PC-9 (cell line): ENCODE data around the gene AP3S2. TPM values are rescaled to one million over a fixed set of nuclear protein-coding genes. Genes with fewer than 3 reads are reported as not detected.
"Not testable (repeated sequence)": the region's sequence is repeated elsewhere in the genome, so short reads cannot be mapped to it uniquely, and the experiment has no call there.

Experiments used
- BruUV-seq: library from RNA; stranded (reverse); fragments of 400-500 nt; replicated peaks from 2 replicates; lab custom pipeline; 2021; lab: Mats Ljungman, UMichigan
- CTCF ChIA-PET: fragments of 300-600 bp; sonication (Branson Sonifier 250); formaldehyde crosslinking; loops from one replicate; lab custom pipeline; 2022; ENCODE audit warnings: antibody characterized with exemption; lab: Charles Lee
- POLR2A ChIA-PET: fragments of 300-600 bp; sonication (Branson Sonifier 250); formaldehyde crosslinking; loops from one replicate; lab custom pipeline; 2022; ENCODE audit warnings: antibody characterized with exemption; ENCODE audit not compliant: unreplicated experiment; lab: Charles Lee
- DNase-seq, 2 experiments: peaks; one replicate each; pipeline versions ENCODE4 v3.0.0 to v3.0.0-alpha.2; 2015 to 2022; ENCODE audit warnings: mixed read lengths in 1 of 2
- H2AFZ ChIP-seq: fragments of 200-600 bp; sonication (generic); 2 replicates; pipeline ENCODE4 v1.8.1; 2017; ENCODE audit warnings: antibody characterized with exemption
- H3F3A ChIP-seq: fragments of 200-600 bp; sonication (generic); 2 replicates; pipeline ENCODE4 v1.8.1; 2017; ENCODE audit warnings: antibody characterized with exemption, mild to moderate bottlenecking, low read depth; ENCODE audit not compliant: insufficient read depth
- H3K27ac ChIP-seq: fragments of 200-600 bp; sonication (generic); 2 replicates; pipeline ENCODE4 v1.6.1; 2016; ENCODE audit warnings: mixed run types
- H3K27me3 ChIP-seq: fragments of 200-600 bp; sonication (generic); 2 replicates; pipeline ENCODE4 v1.6.1; 2016; ENCODE audit warnings: low read depth, mixed run types; ENCODE audit not compliant: insufficient read depth
- H3K36me3 ChIP-seq: fragments of 200-600 bp; sonication (generic); 2 replicates; pipeline ENCODE4 v1.6.1; 2016; ENCODE audit warnings: low read depth, mixed run types
- H3K4me1 ChIP-seq: fragments of 200-600 bp; sonication (generic); replicated peaks from 2 replicates; pipeline ENCODE4 v1.6.1; 2016; ENCODE audit warnings: mixed run types; ENCODE audit not compliant: insufficient read depth
- H3K4me2 ChIP-seq: fragments of 200-600 bp; sonication (generic); 2 replicates; pipeline ENCODE4 v1.6.1; 2017; ENCODE audit warnings: mixed run types
- H3K4me3 ChIP-seq: fragments of 200-600 bp; sonication (generic); 2 replicates; pipeline ENCODE4 v1.6.1; 2016; ENCODE audit warnings: mixed run types
- H3K79me2 ChIP-seq: fragments of 200-600 bp; sonication (generic); 2 replicates; pipeline ENCODE4 v1.6.1; 2017; ENCODE audit warnings: low read depth, mixed run types
- H3K9me2 ChIP-seq: fragments of 200-600 bp; sonication (generic); 2 replicates; pipeline ENCODE4 v1.8.1; 2017; ENCODE audit warnings: mild to moderate bottlenecking; ENCODE audit not compliant: insufficient read depth
- H3K9me3 ChIP-seq: fragments of 200-600 bp; sonication (generic); 2 replicates; pipeline ENCODE4 v1.8.1; 2016; ENCODE audit warnings: low read depth; ENCODE audit not compliant: insufficient read depth
- H4K20me1 ChIP-seq: fragments of 200-600 bp; sonication (generic); 2 replicates; pipeline ENCODE4 v1.8.1; 2017; ENCODE audit not compliant: insufficient read depth
- EZH2 ChIP-seq: fragments of 200-600 bp; sonication (generic); IDR thresholded peaks from 2 replicates; pipeline ENCODE4 v1.8.0; 2017; ENCODE audit warnings: antibody characterized with exemption, low read depth
- intact Hi-C: fragments of 100-400 bp; cut with micrococcal nuclease; formaldehyde crosslinking; loops from one replicate; pipeline ENCODE4 v1.10.0; 2022; ENCODE audit not compliant: unreplicated experiment
- total RNA-seq: library from RNA; stranded (reverse); gene quantifications from 2 replicates; pipeline ENCODE4 v1.2.3, GENCODE V29; 2021
- TF ChIP-seq, protein P1 (sequence below): fragments of 200-600 bp; sonication (generic); conservative IDR thresholded peaks from 2 replicates; pipeline ENCODE4 v1.6.1; 2017; ENCODE audit warnings: mixed run types, antibody characterized with exemption, mild to moderate bottlenecking, moderate library complexity

AP3S2 gene
- total RNA-seq, 1 experiment from 2014 or later = 57.6 TPM

DNA sequence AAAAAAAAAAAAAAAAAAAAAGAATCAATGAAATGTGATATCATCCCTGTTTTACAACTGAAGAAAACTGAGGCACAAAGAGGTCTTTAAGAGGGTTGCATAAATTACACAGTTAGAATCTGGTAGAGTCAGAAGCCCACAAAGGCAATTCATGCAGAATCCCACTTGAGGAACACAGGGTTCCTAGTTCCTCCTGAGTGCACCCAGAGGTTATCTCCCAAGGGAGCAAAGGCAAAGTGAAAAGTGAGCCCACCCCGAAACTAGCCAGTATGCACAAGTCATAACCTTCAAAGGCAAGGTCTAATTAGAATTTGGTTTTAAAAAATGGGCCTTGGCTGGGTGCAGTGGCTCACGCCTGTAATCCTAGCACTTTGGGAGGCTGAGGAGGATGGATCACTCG, 37.8 kb downstream of the AP3S2 start:
- no peak overlapping the region for H3K27ac ChIP-seq
- peaks cover 19% of the 10 kb centered on the region for H3K36me3 ChIP-seq
- H3F3A ChIP-seq = peaks cover 17% of the 10 kb centered on the region; the same call in 1 of the 2 replicates
- no TSS peak for BruUV-seq
- H2AFZ ChIP-seq = no peak overlapping the region
- H3K4me2 ChIP-seq = no peak overlapping the region
- DNase-seq = no peak
- H3K9me2 ChIP-seq = no peaks in the 10 kb centered on the region
- no peak overlapping the region for H3K4me3 ChIP-seq
- intact Hi-C loops = no loop called here
- POLR2A ChIA-PET = no interaction called here
- no peaks in the 10 kb centered on the region for H3K4me1 ChIP-seq
- H3K27me3 ChIP-seq = no peaks in the 10 kb centered on the region
- TF ChIP-seq EZH2 = no peak
- TF ChIP-seq, protein P1, sequence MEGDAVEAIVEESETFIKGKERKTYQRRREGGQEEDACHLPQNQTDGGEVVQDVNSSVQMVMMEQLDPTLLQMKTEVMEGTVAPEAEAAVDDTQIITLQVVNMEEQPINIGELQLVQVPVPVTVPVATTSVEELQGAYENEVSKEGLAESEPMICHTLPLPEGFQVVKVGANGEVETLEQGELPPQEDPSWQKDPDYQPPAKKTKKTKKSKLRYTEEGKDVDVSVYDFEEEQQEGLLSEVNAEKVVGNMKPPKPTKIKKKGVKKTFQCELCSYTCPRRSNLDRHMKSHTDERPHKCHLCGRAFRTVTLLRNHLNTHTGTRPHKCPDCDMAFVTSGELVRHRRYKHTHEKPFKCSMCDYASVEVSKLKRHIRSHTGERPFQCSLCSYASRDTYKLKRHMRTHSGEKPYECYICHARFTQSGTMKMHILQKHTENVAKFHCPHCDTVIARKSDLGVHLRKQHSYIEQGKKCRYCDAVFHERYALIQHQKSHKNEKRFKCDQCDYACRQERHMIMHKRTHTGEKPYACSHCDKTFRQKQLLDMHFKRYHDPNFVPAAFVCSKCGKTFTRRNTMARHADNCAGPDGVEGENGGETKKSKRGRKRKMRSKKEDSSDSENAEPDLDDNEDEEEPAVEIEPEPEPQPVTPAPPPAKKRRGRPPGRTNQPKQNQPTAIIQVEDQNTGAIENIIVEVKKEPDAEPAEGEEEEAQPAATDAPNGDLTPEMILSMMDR = no peak
- CTCF ChIA-PET = interaction anchor here (0.7 kb wide), 1 partner anchor 123 kb away, joined by 3 read pairs; no protein-coding TSS in a partner anchor
- no peaks in the 10 kb centered on the region for H3K79me2 ChIP-seq
- H3K9me3 ChIP-seq = no peaks in the 10 kb centered on the region
- H4K20me1 ChIP-seq = no peaks in the 10 kb centered on the region

DNA sequence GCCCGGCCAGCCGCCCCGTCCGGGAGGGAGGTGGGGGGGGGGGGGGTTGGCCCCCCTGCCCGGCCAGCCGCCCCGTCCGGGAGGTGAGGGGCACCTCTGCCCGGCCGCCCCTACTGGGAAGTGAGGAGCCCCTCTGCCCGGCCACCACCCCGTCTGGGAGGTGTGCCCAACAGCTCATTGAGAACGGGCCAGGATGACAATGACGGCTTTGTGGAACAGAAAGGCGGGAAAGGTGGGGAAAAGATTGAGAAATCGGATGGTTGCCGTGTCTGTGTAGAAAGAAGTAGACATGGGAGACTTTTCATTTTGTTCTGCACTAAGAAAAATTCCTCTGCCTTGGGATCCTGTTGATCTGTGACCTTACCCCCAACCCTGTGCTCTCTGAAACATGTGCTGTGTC, 38.9 kb downstream of the AP3S2 start:
- H3K9me3 ChIP-seq = not testable (repeated sequence)

DNA sequence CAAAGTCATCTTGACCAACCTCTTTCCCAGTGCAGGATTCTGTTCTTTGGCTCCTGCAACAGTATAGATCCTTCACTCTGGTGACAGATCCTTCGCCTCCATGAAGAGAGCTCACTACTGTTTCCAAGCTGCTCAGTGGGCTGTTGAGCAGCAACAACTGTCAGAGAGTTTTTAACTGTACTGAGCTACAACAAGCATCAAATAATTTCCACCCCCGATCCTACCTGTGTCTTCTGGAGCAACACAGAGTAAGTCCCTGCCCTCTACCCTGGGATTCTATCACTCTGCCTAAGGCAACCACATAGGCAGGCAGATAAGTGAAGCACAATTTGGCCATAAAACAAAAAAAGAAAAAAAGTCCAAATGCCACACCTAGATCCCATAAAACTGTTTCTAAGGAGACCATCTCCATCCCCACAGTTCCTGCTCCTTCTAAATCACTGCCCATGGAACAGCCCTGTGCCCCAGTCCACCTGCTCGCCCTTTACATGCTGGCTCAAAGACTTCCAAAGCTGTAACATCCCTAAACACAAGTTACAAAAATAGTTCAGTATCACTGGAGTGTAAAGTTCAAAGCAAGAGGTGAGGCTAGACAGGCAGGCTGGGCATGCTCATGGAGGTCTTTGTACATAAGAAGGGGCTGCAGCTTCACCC, 41.3 kb downstream of the AP3S2 start:
- no peaks in the 10 kb centered on the region for H3K9me3 ChIP-seq
- no peak for TF ChIP-seq EZH2
- TF ChIP-seq, protein P1 = no peak
- no peak overlapping the region for H3K4me3 ChIP-seq
- H3K27ac ChIP-seq = no peak overlapping the region
- no peak overlapping the region for H2AFZ ChIP-seq
- intact Hi-C loops = no loop called here
- no peak for DNase-seq
- POLR2A ChIA-PET = no interaction called here
- H3K4me2 ChIP-seq = no peak overlapping the region
- BruUV-seq = no TSS peak
- no peaks in the 10 kb centered on the region for H3K79me2 ChIP-seq
- no peaks in the 10 kb centered on the region for H4K20me1 ChIP-seq
- CTCF ChIA-PET = interaction anchor here (0.6 kb wide), 1 partner anchor 8 kb away, joined by 6 read pairs; no protein-coding TSS in a partner anchor
- peaks cover 24% of the 10 kb centered on the region for H3K4me1 ChIP-seq
- peaks cover 15% of the 10 kb centered on the region for H3K36me3 ChIP-seq
- H3F3A ChIP-seq = peaks cover 35% of the 10 kb centered on the region; the same call in 1 of the 2 replicates
- no peaks in the 10 kb centered on the region for H3K27me3 ChIP-seq
- H3K9me2 ChIP-seq = no peaks in the 10 kb centered on the region

More for the DNA sequence above, 38.9 kb downstream of the AP3S2 start:
- intact Hi-C loops, H3K79me2 ChIP-seq, H2AFZ ChIP-seq, CTCF ChIA-PET, POLR2A ChIA-PET, DNase-seq, BruUV-seq, H3K4me3 ChIP-seq, H3K27me3 ChIP-seq, H3K27ac ChIP-seq, H3K4me2 ChIP-seq, H3K9me2 ChIP-seq, H3K4me1 ChIP-seq, H4K20me1 ChIP-seq: not testable (repeated sequence)
- peaks cover 20% of the 10 kb centered on the region; the same call in 1 of the 2 replicates for H3F3A ChIP-seq
- H3K36me3 ChIP-seq = peaks cover 14% of the 10 kb centered on the region
